ENCODE results near the gene PTGDR.

The PTGDR gene

GRCh38 chr14:52283099-52283498 is 15.6 kb downstream of the PTGDR start:
- no peaks in the 10 kb centered on the region for H3K27me3 ChIP-seq (ENCODE audit: insufficient read depth, low read length)
- no peak overlapping the region for H3K4me3 ChIP-seq (ENCODE audit: low read depth, low read length)
- H3K79me2 ChIP-seq (ENCODE audit: control insufficient read depth, insufficient read depth, low read length, unreplicated experiment): no peaks in the 10 kb centered on the region
- H2AFZ ChIP-seq (ENCODE audit: low read length, unreplicated experiment): no peak overlapping the region
- H3K36me3 ChIP-seq (ENCODE audit: insufficient read depth, low read length): no peaks in the 10 kb centered on the region
- peaks cover 13% of the 10 kb centered on the region for H3K4me1 ChIP-seq (ENCODE audit: control insufficient read depth, insufficient read depth, low read length, unreplicated experiment)
- H3K27ac ChIP-seq (ENCODE audit: low read depth, low read length): no peak overlapping the region

GRCh38 chr14:52286661-52287649 is 19.5 kb downstream of the PTGDR start:
- Histone ChIP-seq H2AFZ (ENCODE audit: low read length, unreplicated experiment) (no peak overlapping the region), H3K36me3 (ENCODE audit: insufficient read depth, low read length) (no peaks in the 10 kb centered on the region), H3K4me3 (ENCODE audit: low read depth, low read length) (no peak overlapping the region), H3K27ac (ENCODE audit: low read depth, low read length) (no peak overlapping the region), H3K27me3 (ENCODE audit: insufficient read depth, low read length) (no peaks in the 10 kb centered on the region), H3K4me1 (ENCODE audit: control insufficient read depth, insufficient read depth, low read length, unreplicated experiment) (no peaks in the 10 kb centered on the region), H3K79me2 (ENCODE audit: control insufficient read depth, insufficient read depth, low read length, unreplicated experiment) (no peaks in the 10 kb centered on the region)

- Histone ChIP-seq H3K79me2 (ENCODE audit: control insufficient read depth, insufficient read depth, low read length, unreplicated experiment) (no peaks in the 10 kb centered on the region), H3K4me3 (ENCODE audit: low read depth, low read length) (no peak overlapping the region), H3K36me3 (ENCODE audit: insufficient read depth, low read length) (no peaks in the 10 kb centered on the region), H2AFZ (ENCODE audit: low read length, unreplicated experiment) (no peak overlapping the region), H3K27ac (ENCODE audit: low read depth, low read length) (no peak overlapping the region), H3K27me3 (ENCODE audit: insufficient read depth, low read length) (no peaks in the 10 kb centered on the region), H3K4me1 (ENCODE audit: control insufficient read depth, insufficient read depth, low read length, unreplicated experiment) (no peaks in the 10 kb centered on the region)
Observed at GRCh38 chr14:52296378-52296777, 28.9 kb downstream of the PTGDR start.

GRCh38 chr14:52298795-52299194 is 31.3 kb downstream of the PTGDR start:
- Histone ChIP-seq H2AFZ (ENCODE audit: low read length, unreplicated experiment) (no peak overlapping the region), H3K4me3 (ENCODE audit: low read depth, low read length) (no peak overlapping the region)

GRCh38 chr14:52299692-52300278 is 32.3 kb downstream of the PTGDR start:
- H3K4me3 ChIP-seq (ENCODE audit: low read depth, low read length): no peak overlapping the region
- H3K79me2 ChIP-seq (ENCODE audit: control insufficient read depth, insufficient read depth, low read length, unreplicated experiment): no peaks in the 10 kb centered on the region
- no peaks in the 10 kb centered on the region for H3K27me3 ChIP-seq (ENCODE audit: insufficient read depth, low read length)
- no peak overlapping the region for H2AFZ ChIP-seq (ENCODE audit: low read length, unreplicated experiment)
- H3K27ac ChIP-seq (ENCODE audit: low read depth, low read length): no peak overlapping the region
- no peaks in the 10 kb centered on the region for H3K36me3 ChIP-seq (ENCODE audit: insufficient read depth, low read length)
- no peaks in the 10 kb centered on the region for H3K4me1 ChIP-seq (ENCODE audit: control insufficient read depth, insufficient read depth, low read length, unreplicated experiment)

More at GRCh38 chr14:52298795-52299194, 31.3 kb downstream of the PTGDR start:
- H3K4me1 ChIP-seq (ENCODE audit: control insufficient read depth, insufficient read depth, low read length, unreplicated experiment): no peaks in the 10 kb centered on the region
- no peaks in the 10 kb centered on the region for H3K27me3 ChIP-seq (ENCODE audit: insufficient read depth, low read length)
- no peaks in the 10 kb centered on the region for H3K79me2 ChIP-seq (ENCODE audit: control insufficient read depth, insufficient read depth, low read length, unreplicated experiment)
- no peak overlapping the region for H3K27ac ChIP-seq (ENCODE audit: low read depth, low read length)
- no peaks in the 10 kb centered on the region for H3K36me3 ChIP-seq (ENCODE audit: insufficient read depth, low read length)

GRCh38 chr14:52303236-52303635 is 35.7 kb downstream of the PTGDR start:
- Histone ChIP-seq H2AFZ (ENCODE audit: low read length, unreplicated experiment) (no peak overlapping the region), H3K27ac (ENCODE audit: low read depth, low read length) (no peak overlapping the region), H3K4me3 (ENCODE audit: low read depth, low read length) (no peak overlapping the region), H3K36me3 (ENCODE audit: insufficient read depth, low read length) (no peaks in the 10 kb centered on the region), H3K79me2 (ENCODE audit: control insufficient read depth, insufficient read depth, low read length, unreplicated experiment) (no peaks in the 10 kb centered on the region), H3K4me1 (ENCODE audit: control insufficient read depth, insufficient read depth, low read length, unreplicated experiment) (no peaks in the 10 kb centered on the region), H3K27me3 (ENCODE audit: insufficient read depth, low read length) (no peaks in the 10 kb centered on the region)

GRCh38 chr14:52304248-52304904 is 36.9 kb downstream of the PTGDR start:
- H3K27me3 ChIP-seq (ENCODE audit: insufficient read depth, low read length): no peaks in the 10 kb centered on the region

GRCh38 chr14:52305014-52305413 is 37.5 kb downstream of the PTGDR start:
- no peaks in the 10 kb centered on the region for H3K4me1 ChIP-seq (ENCODE audit: control insufficient read depth, insufficient read depth, low read length, unreplicated experiment)
- H3K79me2 ChIP-seq (ENCODE audit: control insufficient read depth, insufficient read depth, low read length, unreplicated experiment): no peaks in the 10 kb centered on the region
- no peak overlapping the region for H3K4me3 ChIP-seq (ENCODE audit: low read depth, low read length)
- H3K27ac ChIP-seq (ENCODE audit: low read depth, low read length): no peak overlapping the region
- H2AFZ ChIP-seq (ENCODE audit: low read length, unreplicated experiment): no peak overlapping the region
- no peaks in the 10 kb centered on the region for H3K27me3 ChIP-seq (ENCODE audit: insufficient read depth, low read length)
- no peaks in the 10 kb centered on the region for H3K36me3 ChIP-seq (ENCODE audit: insufficient read depth, low read length)

More at GRCh38 chr14:52304248-52304904, 36.9 kb downstream of the PTGDR start:
- no peaks in the 10 kb centered on the region for H3K4me1 ChIP-seq (ENCODE audit: control insufficient read depth, insufficient read depth, low read length, unreplicated experiment)
- peak overlapping the region; percentile 6 for H2AFZ ChIP-seq (ENCODE audit: low read length, unreplicated experiment)
- H3K36me3 ChIP-seq (ENCODE audit: insufficient read depth, low read length): no peaks in the 10 kb centered on the region
- no peak overlapping the region for H3K4me3 ChIP-seq (ENCODE audit: low read depth, low read length)
- no peak overlapping the region for H3K27ac ChIP-seq (ENCODE audit: low read depth, low read length)
- no peaks in the 10 kb centered on the region for H3K79me2 ChIP-seq (ENCODE audit: control insufficient read depth, insufficient read depth, low read length, unreplicated experiment)

GRCh38 chr14:52307376-52307775 is 39.9 kb downstream of the PTGDR start:
- Histone ChIP-seq H3K27me3 (ENCODE audit: insufficient read depth, low read length) (no peaks in the 10 kb centered on the region), H2AFZ (ENCODE audit: low read length, unreplicated experiment) (no peak overlapping the region), H3K4me3 (ENCODE audit: low read depth, low read length) (no peak overlapping the region), H3K4me1 (ENCODE audit: control insufficient read depth, insufficient read depth, low read length, unreplicated experiment) (peaks cover 13% of the 10 kb centered on the region), H3K79me2 (ENCODE audit: control insufficient read depth, insufficient read depth, low read length, unreplicated experiment) (peaks cover 3% of the 10 kb centered on the region), H3K36me3 (ENCODE audit: insufficient read depth, low read length) (no peaks in the 10 kb centered on the region), H3K27ac (ENCODE audit: low read depth, low read length) (no peak overlapping the region)

GRCh38 chr14:52307905-52308304 is 40.4 kb downstream of the PTGDR start:
- no peaks in the 10 kb centered on the region for H3K36me3 ChIP-seq (ENCODE audit: insufficient read depth, low read length)
- H2AFZ ChIP-seq (ENCODE audit: low read length, unreplicated experiment): no peak overlapping the region
- H3K4me1 ChIP-seq (ENCODE audit: control insufficient read depth, insufficient read depth, low read length, unreplicated experiment): peaks cover 17% of the 10 kb centered on the region
- H3K4me3 ChIP-seq (ENCODE audit: low read depth, low read length): no peak overlapping the region
- peaks cover 3% of the 10 kb centered on the region for H3K79me2 ChIP-seq (ENCODE audit: control insufficient read depth, insufficient read depth, low read length, unreplicated experiment)
- no peaks in the 10 kb centered on the region for H3K27me3 ChIP-seq (ENCODE audit: insufficient read depth, low read length)
- H3K27ac ChIP-seq (ENCODE audit: low read depth, low read length): no peak overlapping the region
